ENCODE measurements around the gene LAPTM5.

LAPTM5 gene

GRCh38 chr1:30755746-30756145 lies 1.8 kb downstream of the LAPTM5 start:
- DNase-seq (ENCODE audit: low read depth), result no peak

DNA sequence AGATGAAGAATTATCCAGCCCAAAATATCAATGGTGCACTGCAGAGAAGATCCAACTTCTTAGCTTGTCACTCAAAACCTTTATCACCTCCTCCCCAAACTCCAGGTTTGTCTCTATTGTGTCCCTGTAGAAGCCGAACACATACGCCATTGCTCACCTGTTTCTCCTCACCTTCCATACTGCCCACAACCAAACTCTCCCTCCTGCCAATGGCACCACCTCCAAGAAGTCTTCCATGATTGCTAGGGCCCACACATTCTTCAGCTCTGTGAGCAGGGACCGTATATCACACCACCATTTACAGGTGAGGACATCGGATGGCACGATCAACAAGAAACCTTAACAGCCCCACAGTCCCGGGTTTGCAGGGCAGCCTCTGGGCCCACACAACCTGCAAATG lies 2.2 kb downstream of the LAPTM5 start:
- DNase-seq (ENCODE audit: low read depth), result no peak

DNA sequence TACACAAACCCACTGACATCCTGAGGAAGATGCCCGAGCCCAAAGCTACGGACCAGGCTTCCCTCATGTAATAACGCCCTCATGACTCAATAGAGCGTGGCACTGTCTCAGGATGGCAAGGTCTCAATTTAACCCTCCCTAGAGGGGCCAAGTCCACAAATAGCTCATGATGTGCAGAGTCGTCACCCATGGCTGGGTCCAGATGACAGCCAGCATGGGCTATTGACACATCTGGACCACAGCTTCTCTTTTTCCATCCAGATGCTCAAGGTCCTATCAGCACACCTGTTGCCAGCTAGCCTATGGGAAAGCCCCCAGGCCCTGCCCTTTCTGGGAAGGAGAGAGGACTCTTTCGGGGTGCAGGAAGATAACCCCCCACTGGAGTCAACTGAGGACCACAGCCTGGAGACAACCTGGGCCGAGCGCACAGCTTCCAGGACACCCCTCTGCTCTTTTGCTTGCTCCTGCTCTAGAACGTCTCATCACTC lies 2.8 kb downstream of the LAPTM5 start:
- no peak for DNase-seq (ENCODE audit: low read depth)

- DNase-seq (ENCODE audit: low read depth), result no peak
These were observed 3.9 kb downstream of the LAPTM5 start for GRCh38 chr1:30753660-30754123.

- DNase-seq (ENCODE audit: low read depth), result no peak
These were observed 4.5 kb downstream of the LAPTM5 start for GRCh38 chr1:30753118-30753517.

GRCh38 chr1:30752651-30752908 lies 5.0 kb downstream of the LAPTM5 start:
- no peak for DNase-seq (ENCODE audit: low read depth)

GRCh38 chr1:30751830-30752650 lies 5.5 kb downstream of the LAPTM5 start:
- no peak for DNase-seq (ENCODE audit: low read depth)

DNA sequence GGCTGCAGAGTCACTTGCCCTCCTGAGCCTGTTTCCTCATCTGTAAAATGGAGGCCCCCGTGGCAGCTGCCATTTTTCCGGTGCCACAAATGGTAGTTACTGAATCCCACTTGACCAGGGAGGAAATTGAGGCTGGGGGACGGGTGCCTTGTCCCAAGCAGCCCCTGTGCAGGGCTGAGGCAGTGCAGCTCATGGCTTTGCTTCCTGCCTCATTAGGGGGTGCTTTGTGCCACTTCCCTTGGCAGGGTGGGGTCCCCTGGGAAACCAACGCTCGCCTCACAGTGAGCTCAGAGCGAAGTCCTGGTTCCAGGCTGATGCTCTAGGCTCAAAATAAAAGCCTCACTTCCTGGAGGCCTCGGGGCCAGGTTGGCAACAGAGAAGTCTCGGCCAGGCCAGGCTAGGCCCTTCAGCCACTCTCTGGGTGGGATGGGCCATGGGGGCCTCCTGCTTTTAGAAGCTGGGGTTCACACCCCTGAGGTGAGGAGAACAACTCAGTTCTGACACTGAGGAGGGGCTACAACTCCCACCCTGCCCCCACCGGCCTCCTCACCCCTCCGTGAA lies 6.8 kb downstream of the LAPTM5 start:
- DNase-seq (ENCODE audit: low read depth), result no peak

GRCh38 chr1:30749691-30750583 lies 7.6 kb downstream of the LAPTM5 start:
- peak; percentile 50 for DNase-seq (ENCODE audit: low read depth)

DNA sequence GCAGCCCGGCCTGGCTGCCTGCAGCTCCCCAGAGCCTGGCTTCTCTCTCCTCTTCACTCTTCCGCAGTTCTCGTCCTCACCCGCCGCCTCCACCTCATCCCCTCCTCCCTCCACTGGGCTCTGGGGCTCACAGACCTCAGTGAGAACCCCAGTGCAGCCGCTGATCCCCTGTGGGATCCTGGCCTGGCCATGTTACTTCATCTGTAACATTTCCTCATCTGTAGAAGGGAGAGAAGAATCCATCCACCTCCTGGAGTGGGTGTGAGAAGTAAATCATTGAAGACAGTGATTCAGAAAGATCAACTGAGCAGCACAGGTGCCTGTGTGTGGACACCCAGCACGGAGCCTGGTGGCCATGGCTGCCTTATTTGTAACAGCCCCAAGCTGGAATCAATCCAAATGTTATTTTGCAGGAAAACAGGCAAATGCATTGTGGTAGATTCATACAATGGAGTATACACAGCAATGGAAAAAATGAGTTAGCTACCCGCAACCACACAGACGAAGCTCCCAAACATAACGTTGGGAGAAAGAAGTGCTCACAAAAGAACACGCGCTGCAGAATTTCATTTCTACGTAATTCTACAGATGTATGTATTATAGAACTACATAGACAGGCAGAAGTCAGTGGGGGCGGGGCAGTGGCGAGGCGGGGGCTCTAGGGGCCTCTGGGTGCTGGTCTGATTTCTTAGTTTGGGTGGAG lies 8.7 kb downstream of the LAPTM5 start:
- peak; percentile 35 for DNase-seq (ENCODE audit: low read depth)

DNA sequence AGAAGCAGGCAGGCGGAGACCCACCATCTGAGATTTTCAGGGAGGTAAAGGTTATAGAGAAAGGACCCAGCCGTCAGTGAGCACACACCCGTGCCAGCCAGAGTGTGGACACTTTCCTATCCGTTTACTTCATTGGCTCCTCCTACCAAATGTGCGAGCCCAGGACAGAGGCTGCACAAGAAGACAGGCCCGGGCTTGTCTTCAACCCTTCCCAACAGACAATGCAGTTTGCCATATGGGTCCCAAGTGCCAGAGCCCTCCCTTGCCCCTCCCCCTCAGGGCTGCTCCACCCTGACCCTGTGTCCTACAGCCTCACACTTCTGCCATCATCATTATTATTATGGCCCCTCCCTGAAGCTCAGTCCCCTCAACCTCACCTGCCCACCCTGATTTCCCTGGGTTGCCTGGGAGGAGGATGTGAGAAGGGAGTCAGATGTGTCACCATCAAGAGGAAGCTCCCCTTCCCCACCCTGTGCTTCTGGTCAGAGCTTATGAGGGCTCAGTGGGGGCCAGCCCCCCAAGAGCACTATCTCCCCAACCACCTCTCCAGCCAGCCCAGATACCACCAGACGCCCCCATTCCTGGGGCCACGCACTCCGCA lies 9.4 kb downstream of the LAPTM5 start:
- no peak for DNase-seq (ENCODE audit: low read depth)

DNA sequence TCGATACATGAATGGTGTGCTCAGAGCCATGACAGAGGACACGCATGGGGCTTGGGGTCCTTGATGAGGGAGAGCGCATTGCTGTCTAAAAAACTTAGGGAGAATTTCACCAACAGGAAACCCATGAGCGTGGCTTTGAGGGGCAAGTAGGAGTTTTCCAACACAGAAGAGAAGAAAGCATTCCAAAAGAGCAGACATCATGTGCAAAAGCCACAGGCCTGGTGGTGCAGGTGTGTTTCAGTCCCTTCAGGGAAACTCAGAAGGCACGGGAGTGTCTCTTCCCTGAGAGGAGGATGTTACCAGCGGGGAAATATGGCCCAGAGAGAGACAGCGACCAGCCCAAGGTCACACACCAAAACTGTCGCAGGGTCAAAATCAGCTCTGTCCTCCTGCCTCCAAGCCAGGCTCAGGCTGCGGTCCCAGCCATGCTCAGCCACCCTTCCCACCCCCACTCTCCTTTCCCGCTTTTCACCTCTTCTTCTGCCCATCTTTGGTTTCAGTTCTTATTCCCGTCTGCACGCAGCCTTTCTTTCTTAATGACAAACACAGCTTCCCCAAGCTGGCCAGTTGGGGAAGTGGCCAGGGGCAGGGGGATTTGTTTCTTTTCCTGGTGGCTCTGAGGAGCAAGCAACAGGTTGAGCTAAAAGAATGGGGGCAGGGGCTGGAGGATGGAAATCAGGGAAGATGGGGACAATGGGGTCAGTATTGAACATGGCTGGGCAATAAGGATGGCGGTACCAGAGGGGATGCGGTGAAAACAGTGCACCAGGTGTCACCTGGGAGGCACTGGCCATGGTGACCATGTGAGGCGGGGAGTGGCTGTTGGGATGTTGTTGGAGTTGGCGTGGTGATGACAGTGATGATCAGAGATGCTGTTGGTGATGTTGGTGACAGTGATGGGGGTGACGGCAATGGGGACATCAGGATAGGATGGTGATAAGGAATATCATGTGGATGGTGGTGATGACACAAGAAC lies 10.3 kb downstream of the LAPTM5 start:
- DNase-seq (ENCODE audit: low read depth), result no peak

DNA sequence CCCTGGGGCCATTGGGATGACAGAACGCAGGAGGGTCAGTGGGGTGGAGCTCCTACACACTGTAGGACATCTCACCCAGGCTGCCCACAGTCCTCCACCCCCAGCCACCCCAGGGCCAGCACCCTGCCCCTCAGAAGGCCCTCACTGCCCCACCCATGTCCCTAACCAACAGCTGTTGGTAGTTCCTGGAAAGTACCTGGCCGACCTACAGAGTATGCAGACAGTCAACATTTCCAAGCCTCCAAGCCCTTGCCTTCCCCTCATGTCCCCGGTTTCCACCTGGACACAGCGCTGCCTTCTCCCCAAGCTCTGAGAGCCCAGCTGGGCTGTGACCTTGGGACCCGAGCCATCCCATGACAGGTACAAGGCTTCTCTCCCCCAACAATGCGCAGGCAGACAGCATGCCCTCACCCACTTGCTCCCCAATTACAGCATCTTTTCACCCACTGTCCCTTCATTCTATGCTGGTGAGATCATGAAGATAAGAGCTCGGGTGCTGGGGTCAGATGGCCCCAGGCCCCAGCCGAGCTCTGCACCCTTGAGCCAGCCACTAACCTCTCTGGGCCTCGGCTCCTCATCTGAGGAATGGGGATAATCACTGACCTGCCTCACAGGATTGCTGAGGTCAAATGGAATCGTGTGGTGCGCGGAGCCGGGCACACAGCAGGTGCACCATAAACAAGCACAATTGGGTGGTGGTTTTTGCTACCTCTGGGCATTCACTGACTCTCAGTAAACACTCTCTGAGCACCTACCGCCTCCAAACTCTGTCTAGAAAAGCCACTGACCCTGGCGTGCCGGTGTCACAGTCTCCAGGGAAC lies 11.2 kb downstream of the LAPTM5 start:
- DNase-seq (ENCODE audit: low read depth), result no peak

- no peak for DNase-seq (ENCODE audit: low read depth)
These were observed 11.8 kb downstream of the LAPTM5 start for GRCh38 chr1:30745834-30746208.

GRCh38 chr1:30745156-30745833 lies 12.3 kb downstream of the LAPTM5 start:
- no peak for DNase-seq (ENCODE audit: low read depth)

DNA sequence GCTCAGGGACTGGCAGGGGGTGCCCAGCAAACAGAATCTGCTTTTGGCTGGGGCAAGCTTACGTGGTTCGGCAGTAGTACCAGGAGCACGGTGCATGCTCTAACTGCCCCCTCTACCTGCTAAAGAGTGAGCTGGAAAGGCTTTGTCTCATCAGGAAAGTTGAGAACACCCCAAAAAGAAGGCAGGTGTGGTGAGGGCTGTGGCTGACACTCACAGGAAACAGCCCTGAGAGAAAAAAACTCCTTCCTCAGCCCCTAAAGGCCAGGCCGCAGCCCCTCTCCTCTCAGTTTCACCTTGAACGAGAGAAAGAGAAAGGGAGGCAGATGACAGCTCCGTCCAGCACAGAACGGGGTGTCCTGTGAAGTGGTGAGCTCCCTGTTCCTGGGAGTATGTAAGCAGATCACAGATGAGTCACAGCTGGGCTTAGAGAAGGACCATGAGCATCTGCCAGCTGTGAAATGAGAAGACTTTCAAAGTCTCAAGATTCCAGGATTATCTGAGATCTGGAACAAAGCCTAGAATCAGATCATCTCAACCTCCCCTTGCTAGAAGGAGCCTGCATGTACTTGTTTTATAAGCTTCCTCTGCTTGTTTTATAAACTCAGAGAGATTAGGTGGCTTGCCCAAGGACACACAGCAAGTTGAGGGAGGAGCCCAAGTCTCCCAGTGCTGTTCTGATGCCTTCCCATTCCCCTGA lies 13.4 kb downstream of the LAPTM5 start:
- DNase-seq (ENCODE audit: low read depth), result no peak

DNA sequence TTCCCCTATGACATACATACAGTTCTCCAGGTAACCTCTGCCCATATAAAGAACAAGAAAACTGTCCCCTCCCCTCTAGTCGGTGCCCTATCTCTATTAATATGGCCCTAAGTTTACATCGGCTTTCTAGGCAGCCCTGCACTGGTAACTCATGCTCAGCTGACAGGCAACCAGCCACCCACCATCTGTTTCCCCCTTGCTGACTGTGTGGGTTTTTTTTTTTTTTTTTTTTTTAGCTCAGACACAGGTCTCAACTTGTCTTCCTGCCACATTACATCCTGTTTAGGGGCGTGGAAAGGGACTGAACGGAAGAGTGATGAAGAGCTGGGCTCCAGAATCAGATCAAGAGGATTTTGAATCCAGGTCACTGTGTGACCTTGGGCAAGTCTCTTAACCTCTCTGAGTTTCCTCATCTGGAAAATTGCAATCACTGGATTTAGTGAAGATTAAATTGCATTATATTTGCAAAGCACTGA lies 14.0 kb downstream of the LAPTM5 start:
- DNase-seq (ENCODE audit: low read depth), result peak; percentile 55

- DNase-seq (ENCODE audit: low read depth), result no peak
These were observed 14.5 kb downstream of the LAPTM5 start for GRCh38 chr1:30742963-30743559.

Measured in activated T-cell treated with anti-CD3 and anti-CD28 coated beads for 24 hours (primary cell).